HG03457 (cell line): ENCODE results near the gene ETNK1.

Experiments used
- ATAC-seq: cut with Tn5 transposase; IDR thresholded peaks from one replicate; pipeline ENCODE4 v1.9.1; 2021; ENCODE audit warnings: moderate number of reproducible peaks; ENCODE audit not compliant: unreplicated experiment

ETNK1 gene

GRCh38 chr12:22731236-22731635 is 106.3 kb downstream of the ETNK1 start:
- no peak for ATAC-seq

DNA sequence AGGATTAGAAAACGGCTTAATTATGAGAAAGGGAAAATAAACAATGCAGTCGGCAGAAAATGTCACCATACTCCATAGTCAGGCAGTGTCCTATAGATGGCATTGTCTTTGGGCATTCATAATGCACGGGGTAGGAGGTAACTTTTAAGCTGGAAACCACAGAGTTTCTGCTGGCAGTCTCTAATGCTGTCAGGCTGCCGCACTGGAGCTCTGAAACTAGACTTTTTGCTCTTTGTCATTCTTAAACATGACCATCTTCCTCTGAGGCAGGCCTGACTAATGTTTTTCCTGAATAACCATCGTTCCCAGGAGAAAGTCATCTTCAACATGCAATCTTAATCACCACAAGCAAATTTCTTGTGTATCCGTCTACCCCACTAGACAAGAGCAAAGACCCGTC is 108.8 kb downstream of the ETNK1 start:
- no peak for ATAC-seq

GRCh38 chr12:22738945-22739344 is 114.0 kb downstream of the ETNK1 start:
- ATAC-seq = no peak
